GM23338 (cell line): Measurements from ENCODE around the gene NEK2. TPM values are rescaled to one million over a fixed set of nuclear protein-coding genes. Genes with fewer than 3 reads are reported as not detected.

Experiments
- ATAC-seq: fragments of 200-7000 bp; cut with Tn5 transposase; 3 replicates; pipeline ENCODE4 v1.9.1; 2020
- DNase-seq: peaks from one replicate; pipeline ENCODE4 v3.0.0-alpha.2; 2015; ENCODE audit warnings: low spot score
- H2AFZ ChIP-seq: fragments of 200-600 bp; sonication (generic); 2 replicates; pipeline ENCODE4 v1.8.0; 2016; ENCODE audit warnings: antibody characterized with exemption, mild to moderate bottlenecking, moderate library complexity
- H3F3A ChIP-seq: fragments of 200-600 bp; sonication (generic); replicated peaks from 2 replicates; pipeline ENCODE4 v1.8.0; 2017; ENCODE audit warnings: antibody characterized with exemption, mixed run types, low read depth
- H3K27ac ChIP-seq: fragments of 200-600 bp; sonication (generic); 2 replicates; pipeline ENCODE4 v1.6.1; 2016; ENCODE audit warnings: low read depth
- H3K27me3 ChIP-seq: fragments of 200-600 bp; sonication (generic); 2 replicates; pipeline ENCODE4 v1.8.0; 2016; ENCODE audit warnings: mild to moderate bottlenecking, mixed run types, moderate library complexity; ENCODE audit not compliant: insufficient read depth
- H3K36me3 ChIP-seq: fragments of 200-600 bp; sonication (generic); 2 replicates; pipeline ENCODE4 v1.8.0; 2016; ENCODE audit warnings: mild to moderate bottlenecking; ENCODE audit not compliant: insufficient read depth
- H3K4me1 ChIP-seq: fragments of 200-600 bp; sonication (generic); 2 replicates; pipeline ENCODE4 v1.8.0; 2016; ENCODE audit warnings: mild to moderate bottlenecking, moderate library complexity; ENCODE audit not compliant: insufficient read depth
- H3K4me2 ChIP-seq: fragments of 200-600 bp; sonication (generic); 2 replicates; pipeline ENCODE4 v1.7.1; 2017; ENCODE audit warnings: mixed run types
- H3K4me3 ChIP-seq: fragments of 200-600 bp; sonication (generic); 2 replicates; pipeline ENCODE4 v1.6.1; 2016; ENCODE audit warnings: mixed run types
- H3K79me2 ChIP-seq: fragments of 200-600 bp; sonication (generic); replicated peaks from 2 replicates; pipeline ENCODE4 v1.8.0; 2017; ENCODE audit warnings: mild to moderate bottlenecking; ENCODE audit not compliant: insufficient read depth
- H3K9me2 ChIP-seq: fragments of 200-600 bp; sonication (generic); 2 replicates; pipeline ENCODE4 v1.8.0; 2017; ENCODE audit not compliant: insufficient read depth
- H4K20me1 ChIP-seq: fragments of 200-600 bp; sonication (generic); replicated peaks from 2 replicates; pipeline ENCODE4 v1.8.0; 2017; ENCODE audit warnings: mild to moderate bottlenecking; ENCODE audit not compliant: insufficient read depth
- H3K27ac Mint-ChIP-seq: 2 replicates; pipeline ENCODE4 v1.8.0; 2020; ENCODE audit warnings: inconsistent platforms, mild to moderate bottlenecking, moderate library complexity, mixed read lengths
- H3K27me3 Mint-ChIP-seq: 3 replicates; pipeline ENCODE4 v1.8.0; 2022; ENCODE audit warnings: low read depth, mild to moderate bottlenecking, moderate library complexity, mixed read lengths, inconsistent platforms; ENCODE audit not compliant: insufficient read depth, poor library complexity
- H3K36me3 Mint-ChIP-seq: 3 replicates; pipeline ENCODE4 v1.8.0; 2021; ENCODE audit warnings: low read depth, mild to moderate bottlenecking, inconsistent platforms, moderate library complexity, mixed read lengths
- H3K4me1 Mint-ChIP-seq: 3 replicates; pipeline ENCODE4 v1.8.0; 2020; ENCODE audit warnings: mild to moderate bottlenecking, inconsistent platforms, mixed read lengths
- H3K4me3 Mint-ChIP-seq: 3 replicates; pipeline ENCODE4 v1.8.0; 2021; ENCODE audit warnings: moderate library complexity, mild to moderate bottlenecking, inconsistent platforms, mixed read lengths
- H3K9me3 Mint-ChIP-seq: 3 replicates; pipeline ENCODE4 v1.8.0; 2020; ENCODE audit warnings: moderate library complexity, mild to moderate bottlenecking, inconsistent platforms, mixed read lengths
- CREB1 ChIP-seq: fragments of 250-450 bp; sonication (Bioruptor Pico); IDR thresholded peaks from 2 replicates; pipeline ENCODE4 v1.5.0; 2020; ENCODE audit warnings: low read depth, mild to moderate bottlenecking, moderate library complexity
- EZH2 ChIP-seq: fragments of 200-600 bp; sonication (generic); IDR thresholded peaks from one replicate; pipeline ENCODE4 v1.8.0; 2017; ENCODE audit warnings: antibody characterized with exemption, mild to moderate bottlenecking, low read depth; ENCODE audit not compliant: unreplicated experiment
- EZH2phosphoT487 ChIP-seq: fragments of 200-600 bp; sonication (generic); IDR thresholded peaks from one replicate; pipeline ENCODE4 v1.8.1; 2018; ENCODE audit warnings: antibody characterized with exemption; ENCODE audit not compliant: unreplicated experiment
- JUNB ChIP-seq: IDR thresholded peaks from one replicate; pipeline ENCODE4 v1.6.1; 2016; ENCODE audit warnings: antibody characterized with exemption; ENCODE audit not compliant: unreplicated experiment
- NANOG ChIP-seq: IDR thresholded peaks from 2 replicates; pipeline ENCODE4 v1.6.1; 2016; ENCODE audit warnings: antibody characterized with exemption, borderline replicate concordance
- POLR2AphosphoS5 ChIP-seq: IDR thresholded peaks from 2 replicates; pipeline ENCODE4 v1.6.1; 2016; ENCODE audit warnings: antibody characterized with exemption, low read depth
- STAT1 ChIP-seq: IDR thresholded peaks from one replicate; pipeline ENCODE4 v1.6.1; 2016; ENCODE audit warnings: antibody characterized with exemption; ENCODE audit not compliant: unreplicated experiment
- ZNF114 ChIP-seq: fragments of 250-450 bp; sonication (Bioruptor Pico); IDR thresholded peaks from 2 replicates; pipeline ENCODE4 v1.5.0; 2020; ENCODE audit warnings: mild to moderate bottlenecking, moderate library complexity
- ZNF331 ChIP-seq: fragments of 250-450 bp; sonication (Bioruptor Pico); IDR thresholded peaks from 2 replicates; pipeline ENCODE4 v1.5.0; 2020; ENCODE audit warnings: low read depth, mild to moderate bottlenecking, moderate library complexity
- polyA plus RNA-seq: library from polyadenylated mRNA; unstranded; fragments of >200 nt; fragmentation: Nextera tagmentation; extraction: Ambion mirVana; gene quantifications from 2 replicates; pipeline ENCODE4 v1.2.1, GENCODE V29; 2016
- total RNA-seq: library from RNA; depleted of rRNA; stranded (reverse); fragments of >200 nt; shearing (Covaris generic); gene quantifications from 2 replicates; pipeline ENCODE4 v1.2.3, GENCODE V29; 2014
- TF ChIP-seq, protein P1 (sequence below): IDR thresholded peaks from one replicate; pipeline ENCODE4 v1.6.1; 2018; ENCODE audit warnings: antibody characterized with exemption; ENCODE audit not compliant: unreplicated experiment
- TF ChIP-seq, protein P2 (sequence below): fragments of 250-450 bp; sonication (Bioruptor Pico); IDR thresholded peaks from 2 replicates; pipeline ENCODE4 v1.5.0; 2020; ENCODE audit warnings: mild to moderate bottlenecking, moderate library complexity
- TF ChIP-seq, protein P3 (sequence below): IDR thresholded peaks from 2 replicates; pipeline ENCODE4 v1.6.1; 2016; ENCODE audit warnings: antibody characterized with exemption
- TF ChIP-seq, protein P4 (sequence below), 2 experiments: fragments of 200-600 bp in 1 of 2; sonication (generic) in 1 of 2; conservative IDR thresholded peaks; 2 replicates each; pipeline versions ENCODE4 v1.5.1 to v1.6.1; 2016 to 2017; ENCODE audit warnings: antibody characterized with exemption in 2 of 2, low read depth in 2 of 2, mild to moderate bottlenecking in 2 of 2, moderate library complexity in 1 of 2

NEK2 gene
- total and polyA plus RNA-seq, 2 experiments from 2014 or later, result 17.0 to 24.9 TPM

DNA sequence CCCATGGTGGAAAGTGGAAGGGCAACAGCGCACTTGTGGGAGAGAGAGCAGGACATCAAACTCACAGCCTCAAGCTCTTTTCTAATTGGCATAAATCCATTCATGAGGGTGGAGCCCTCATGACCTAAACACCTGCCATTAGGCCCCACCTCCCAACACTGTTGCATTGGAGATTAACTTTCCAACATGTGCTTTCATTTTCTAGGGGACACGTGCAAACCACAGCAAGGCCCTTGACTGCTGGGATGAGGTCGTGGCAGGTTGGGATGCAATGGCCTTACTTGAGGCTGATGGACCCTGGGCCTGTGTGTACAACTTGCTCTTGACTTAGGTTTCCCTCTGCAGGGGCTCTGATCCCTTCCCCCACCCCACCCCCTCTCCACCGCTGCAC, 35.9 kb upstream of the NEK2 start:
- Mint-ChIP-seq H3K27me3 (peaks cover 2% of the 10 kb centered on the region), H3K36me3 (no peaks in the 10 kb centered on the region), H3K4me1 (no peaks in the 10 kb centered on the region), H3K27ac (no peak overlapping the region), H3K9me3 (no peaks in the 10 kb centered on the region), H3K4me3 (no peak overlapping the region)
- TF ChIP-seq, protein P1, sequence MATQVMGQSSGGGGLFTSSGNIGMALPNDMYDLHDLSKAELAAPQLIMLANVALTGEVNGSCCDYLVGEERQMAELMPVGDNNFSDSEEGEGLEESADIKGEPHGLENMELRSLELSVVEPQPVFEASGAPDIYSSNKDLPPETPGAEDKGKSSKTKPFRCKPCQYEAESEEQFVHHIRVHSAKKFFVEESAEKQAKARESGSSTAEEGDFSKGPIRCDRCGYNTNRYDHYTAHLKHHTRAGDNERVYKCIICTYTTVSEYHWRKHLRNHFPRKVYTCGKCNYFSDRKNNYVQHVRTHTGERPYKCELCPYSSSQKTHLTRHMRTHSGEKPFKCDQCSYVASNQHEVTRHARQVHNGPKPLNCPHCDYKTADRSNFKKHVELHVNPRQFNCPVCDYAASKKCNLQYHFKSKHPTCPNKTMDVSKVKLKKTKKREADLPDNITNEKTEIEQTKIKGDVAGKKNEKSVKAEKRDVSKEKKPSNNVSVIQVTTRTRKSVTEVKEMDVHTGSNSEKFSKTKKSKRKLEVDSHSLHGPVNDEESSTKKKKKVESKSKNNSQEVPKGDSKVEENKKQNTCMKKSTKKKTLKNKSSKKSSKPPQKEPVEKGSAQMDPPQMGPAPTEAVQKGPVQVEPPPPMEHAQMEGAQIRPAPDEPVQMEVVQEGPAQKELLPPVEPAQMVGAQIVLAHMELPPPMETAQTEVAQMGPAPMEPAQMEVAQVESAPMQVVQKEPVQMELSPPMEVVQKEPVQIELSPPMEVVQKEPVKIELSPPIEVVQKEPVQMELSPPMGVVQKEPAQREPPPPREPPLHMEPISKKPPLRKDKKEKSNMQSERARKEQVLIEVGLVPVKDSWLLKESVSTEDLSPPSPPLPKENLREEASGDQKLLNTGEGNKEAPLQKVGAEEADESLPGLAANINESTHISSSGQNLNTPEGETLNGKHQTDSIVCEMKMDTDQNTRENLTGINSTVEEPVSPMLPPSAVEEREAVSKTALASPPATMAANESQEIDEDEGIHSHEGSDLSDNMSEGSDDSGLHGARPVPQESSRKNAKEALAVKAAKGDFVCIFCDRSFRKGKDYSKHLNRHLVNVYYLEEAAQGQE, result no peak
- TF ChIP-seq NANOG (no peak), JUNB (no peak), EZH2 (no peak), STAT1 (no peak), CREB1 (CRISPR knock-in tag) (no peak), ZNF114 (CRISPR knock-in tag) (no peak), EZH2phosphoT487 (no peak), ZNF331 (no peak), POLR2AphosphoS5 (no peak)
- TF ChIP-seq, protein P2, sequence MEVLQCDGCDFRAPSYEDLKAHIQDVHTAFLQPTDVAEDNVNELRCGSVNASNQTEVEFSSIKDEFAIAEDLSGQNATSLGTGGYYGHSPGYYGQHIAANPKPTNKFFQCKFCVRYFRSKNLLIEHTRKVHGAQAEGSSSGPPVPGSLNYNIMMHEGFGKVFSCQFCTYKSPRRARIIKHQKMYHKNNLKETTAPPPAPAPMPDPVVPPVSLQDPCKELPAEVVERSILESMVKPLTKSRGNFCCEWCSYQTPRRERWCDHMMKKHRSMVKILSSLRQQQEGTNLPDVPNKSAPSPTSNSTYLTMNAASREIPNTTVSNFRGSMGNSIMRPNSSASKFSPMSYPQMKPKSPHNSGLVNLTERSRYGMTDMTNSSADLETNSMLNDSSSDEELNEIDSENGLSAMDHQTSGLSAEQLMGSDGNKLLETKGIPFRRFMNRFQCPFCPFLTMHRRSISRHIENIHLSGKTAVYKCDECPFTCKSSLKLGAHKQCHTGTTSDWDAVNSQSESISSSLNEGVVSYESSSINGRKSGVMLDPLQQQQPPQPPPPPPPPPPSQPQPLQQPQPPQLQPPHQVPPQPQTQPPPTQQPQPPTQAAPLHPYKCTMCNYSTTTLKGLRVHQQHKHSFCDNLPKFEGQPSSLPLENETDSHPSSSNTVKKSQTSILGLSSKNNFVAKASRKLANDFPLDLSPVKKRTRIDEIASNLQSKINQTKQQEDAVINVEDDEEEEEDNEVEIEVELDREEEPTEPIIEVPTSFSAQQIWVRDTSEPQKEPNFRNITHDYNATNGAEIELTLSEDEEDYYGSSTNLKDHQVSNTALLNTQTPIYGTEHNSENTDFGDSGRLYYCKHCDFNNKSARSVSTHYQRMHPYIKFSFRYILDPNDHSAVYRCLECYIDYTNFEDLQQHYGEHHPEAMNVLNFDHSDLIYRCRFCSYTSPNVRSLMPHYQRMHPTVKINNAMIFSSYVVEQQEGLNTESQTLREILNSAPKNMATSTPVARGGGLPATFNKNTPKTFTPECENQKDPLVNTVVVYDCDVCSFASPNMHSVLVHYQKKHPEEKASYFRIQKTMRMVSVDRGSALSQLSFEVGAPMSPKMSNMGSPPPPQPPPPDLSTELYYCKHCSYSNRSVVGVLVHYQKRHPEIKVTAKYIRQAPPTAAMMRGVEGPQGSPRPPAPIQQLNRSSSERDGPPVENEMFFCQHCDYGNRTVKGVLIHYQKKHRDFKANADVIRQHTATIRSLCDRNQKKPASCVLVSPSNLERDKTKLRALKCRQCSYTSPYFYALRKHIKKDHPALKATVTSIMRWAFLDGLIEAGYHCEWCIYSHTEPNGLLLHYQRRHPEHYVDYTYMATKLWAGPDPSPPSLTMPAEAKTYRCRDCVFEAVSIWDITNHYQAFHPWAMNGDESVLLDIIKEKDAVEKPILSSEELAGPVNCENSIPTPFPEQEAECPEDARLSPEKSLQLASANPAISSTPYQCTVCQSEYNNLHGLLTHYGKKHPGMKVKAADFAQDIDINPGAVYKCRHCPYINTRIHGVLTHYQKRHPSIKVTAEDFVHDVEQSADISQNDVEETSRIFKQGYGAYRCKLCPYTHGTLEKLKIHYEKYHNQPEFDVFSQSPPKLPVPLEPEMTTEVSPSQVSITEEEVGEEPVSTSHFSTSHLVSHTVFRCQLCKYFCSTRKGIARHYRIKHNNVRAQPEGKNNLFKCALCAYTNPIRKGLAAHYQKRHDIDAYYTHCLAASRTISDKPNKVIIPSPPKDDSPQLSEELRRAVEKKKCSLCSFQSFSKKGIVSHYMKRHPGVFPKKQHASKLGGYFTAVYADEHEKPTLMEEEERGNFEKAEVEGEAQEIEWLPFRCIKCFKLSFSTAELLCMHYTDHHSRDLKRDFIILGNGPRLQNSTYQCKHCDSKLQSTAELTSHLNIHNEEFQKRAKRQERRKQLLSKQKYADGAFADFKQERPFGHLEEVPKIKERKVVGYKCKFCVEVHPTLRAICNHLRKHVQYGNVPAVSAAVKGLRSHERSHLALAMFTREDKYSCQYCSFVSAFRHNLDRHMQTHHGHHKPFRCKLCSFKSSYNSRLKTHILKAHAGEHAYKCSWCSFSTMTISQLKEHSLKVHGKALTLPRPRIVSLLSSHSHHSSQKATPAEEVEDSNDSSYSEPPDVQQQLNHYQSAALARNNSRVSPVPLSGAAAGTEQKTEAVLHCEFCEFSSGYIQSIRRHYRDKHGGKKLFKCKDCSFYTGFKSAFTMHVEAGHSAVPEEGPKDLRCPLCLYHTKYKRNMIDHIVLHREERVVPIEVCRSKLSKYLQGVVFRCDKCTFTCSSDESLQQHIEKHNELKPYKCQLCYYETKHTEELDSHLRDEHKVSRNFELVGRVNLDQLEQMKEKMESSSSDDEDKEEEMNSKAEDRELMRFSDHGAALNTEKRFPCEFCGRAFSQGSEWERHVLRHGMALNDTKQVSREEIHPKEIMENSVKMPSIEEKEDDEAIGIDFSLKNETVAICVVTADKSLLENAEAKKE (CRISPR knock-in tag), result no peak
- TF ChIP-seq, protein P3, sequence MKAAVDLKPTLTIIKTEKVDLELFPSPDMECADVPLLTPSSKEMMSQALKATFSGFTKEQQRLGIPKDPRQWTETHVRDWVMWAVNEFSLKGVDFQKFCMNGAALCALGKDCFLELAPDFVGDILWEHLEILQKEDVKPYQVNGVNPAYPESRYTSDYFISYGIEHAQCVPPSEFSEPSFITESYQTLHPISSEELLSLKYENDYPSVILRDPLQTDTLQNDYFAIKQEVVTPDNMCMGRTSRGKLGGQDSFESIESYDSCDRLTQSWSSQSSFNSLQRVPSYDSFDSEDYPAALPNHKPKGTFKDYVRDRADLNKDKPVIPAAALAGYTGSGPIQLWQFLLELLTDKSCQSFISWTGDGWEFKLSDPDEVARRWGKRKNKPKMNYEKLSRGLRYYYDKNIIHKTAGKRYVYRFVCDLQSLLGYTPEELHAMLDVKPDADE, result no peak
- TF ChIP-seq, protein P4, sequence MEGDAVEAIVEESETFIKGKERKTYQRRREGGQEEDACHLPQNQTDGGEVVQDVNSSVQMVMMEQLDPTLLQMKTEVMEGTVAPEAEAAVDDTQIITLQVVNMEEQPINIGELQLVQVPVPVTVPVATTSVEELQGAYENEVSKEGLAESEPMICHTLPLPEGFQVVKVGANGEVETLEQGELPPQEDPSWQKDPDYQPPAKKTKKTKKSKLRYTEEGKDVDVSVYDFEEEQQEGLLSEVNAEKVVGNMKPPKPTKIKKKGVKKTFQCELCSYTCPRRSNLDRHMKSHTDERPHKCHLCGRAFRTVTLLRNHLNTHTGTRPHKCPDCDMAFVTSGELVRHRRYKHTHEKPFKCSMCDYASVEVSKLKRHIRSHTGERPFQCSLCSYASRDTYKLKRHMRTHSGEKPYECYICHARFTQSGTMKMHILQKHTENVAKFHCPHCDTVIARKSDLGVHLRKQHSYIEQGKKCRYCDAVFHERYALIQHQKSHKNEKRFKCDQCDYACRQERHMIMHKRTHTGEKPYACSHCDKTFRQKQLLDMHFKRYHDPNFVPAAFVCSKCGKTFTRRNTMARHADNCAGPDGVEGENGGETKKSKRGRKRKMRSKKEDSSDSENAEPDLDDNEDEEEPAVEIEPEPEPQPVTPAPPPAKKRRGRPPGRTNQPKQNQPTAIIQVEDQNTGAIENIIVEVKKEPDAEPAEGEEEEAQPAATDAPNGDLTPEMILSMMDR (conservative IDR thresholded peaks at IDR 0.05; ENCODE audit: low read depth in 2 of 2), result no peak
- Histone ChIP-seq H3K27ac (no peak overlapping the region), H3K4me1 (no peaks in the 10 kb centered on the region), H3F3A (no peaks in the 10 kb centered on the region), H4K20me1 (no peaks in the 10 kb centered on the region), H3K79me2 (no peaks in the 10 kb centered on the region), H3K4me2 (no peak overlapping the region), H3K4me3 (no peak overlapping the region), H3K36me3 (no peaks in the 10 kb centered on the region), H3K27me3 (no peaks in the 10 kb centered on the region), H3K9me2 (no peaks in the 10 kb centered on the region), H2AFZ (no peak overlapping the region)
- DNase-seq, result no peak
- ATAC-seq, result no peak
